Measurements from ENCODE around the gene SIGLEC5.

DNA sequence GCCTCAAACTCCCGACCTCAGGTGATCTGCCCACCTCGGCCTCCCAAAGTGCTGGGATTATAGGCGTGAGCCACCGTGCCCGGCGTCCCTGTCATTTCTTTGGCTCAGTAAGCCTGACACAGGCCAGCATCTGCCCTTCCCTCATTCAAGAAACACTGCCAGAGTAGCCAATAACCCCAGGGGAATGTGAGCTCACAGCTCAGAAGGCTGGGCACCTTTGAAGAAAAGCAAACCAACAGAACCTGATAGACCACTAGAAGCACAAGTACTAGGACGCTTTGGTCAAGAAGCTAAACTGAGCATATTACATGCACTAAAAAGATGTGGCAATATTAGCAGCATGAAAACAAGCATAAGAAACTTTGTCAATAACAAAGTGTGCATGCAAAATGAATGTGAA is 14.2 kb downstream of the SIGLEC5 start:
- TF ChIP-seq, protein P1, sequence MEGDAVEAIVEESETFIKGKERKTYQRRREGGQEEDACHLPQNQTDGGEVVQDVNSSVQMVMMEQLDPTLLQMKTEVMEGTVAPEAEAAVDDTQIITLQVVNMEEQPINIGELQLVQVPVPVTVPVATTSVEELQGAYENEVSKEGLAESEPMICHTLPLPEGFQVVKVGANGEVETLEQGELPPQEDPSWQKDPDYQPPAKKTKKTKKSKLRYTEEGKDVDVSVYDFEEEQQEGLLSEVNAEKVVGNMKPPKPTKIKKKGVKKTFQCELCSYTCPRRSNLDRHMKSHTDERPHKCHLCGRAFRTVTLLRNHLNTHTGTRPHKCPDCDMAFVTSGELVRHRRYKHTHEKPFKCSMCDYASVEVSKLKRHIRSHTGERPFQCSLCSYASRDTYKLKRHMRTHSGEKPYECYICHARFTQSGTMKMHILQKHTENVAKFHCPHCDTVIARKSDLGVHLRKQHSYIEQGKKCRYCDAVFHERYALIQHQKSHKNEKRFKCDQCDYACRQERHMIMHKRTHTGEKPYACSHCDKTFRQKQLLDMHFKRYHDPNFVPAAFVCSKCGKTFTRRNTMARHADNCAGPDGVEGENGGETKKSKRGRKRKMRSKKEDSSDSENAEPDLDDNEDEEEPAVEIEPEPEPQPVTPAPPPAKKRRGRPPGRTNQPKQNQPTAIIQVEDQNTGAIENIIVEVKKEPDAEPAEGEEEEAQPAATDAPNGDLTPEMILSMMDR (conservative IDR thresholded peaks at IDR 0.05), result no peak
- no peak for TF ChIP-seq ZFX (IDR thresholded peaks at IDR 0.05)

Data from C4-2B (cell line).